ENCODE results near the gene NOP14. TPM values are rescaled to one million over a fixed set of nuclear protein-coding genes. Genes with fewer than 3 reads are reported as not detected.

NOP14 gene
- total RNA-seq, 1 experiment from 2014 or later, result 50.1 TPM

DNA sequence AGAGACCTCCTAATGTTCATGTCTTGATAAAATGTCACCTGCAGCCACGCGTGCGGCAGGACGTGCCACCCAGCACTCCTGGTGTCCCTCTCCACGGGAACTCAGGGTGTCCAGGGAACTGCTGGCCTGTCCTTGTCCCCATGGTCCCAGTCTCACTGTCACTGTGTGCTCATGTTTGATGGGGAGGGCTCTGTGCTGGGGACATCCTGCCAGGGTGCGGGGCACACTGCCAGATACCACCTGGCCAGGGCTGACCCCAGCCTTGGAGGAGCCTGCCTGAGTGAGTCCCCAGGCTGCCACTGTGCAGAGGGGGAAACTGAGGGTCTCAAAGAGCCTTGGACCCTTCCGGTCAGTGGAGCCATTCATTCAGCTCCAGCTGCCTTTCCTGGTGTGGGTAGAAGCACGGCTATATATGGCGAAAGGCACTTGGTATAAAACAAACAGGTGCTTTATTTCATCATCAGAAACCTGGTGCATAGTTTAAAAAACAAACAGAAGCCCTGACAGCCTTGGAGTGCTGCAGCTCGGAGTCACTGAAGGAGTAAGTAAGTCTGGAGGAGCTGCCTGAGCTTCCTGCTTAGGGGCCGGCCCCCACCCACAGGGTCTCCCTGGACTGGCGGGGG lies 33.0 kb downstream of the NOP14 start:
- Histone ChIP-seq H3K4ac (ENCODE audit: low read depth, low read length) (no peak overlapping the region), H3K14ac (ENCODE audit: insufficient read depth, low read length) (no peak overlapping the region; the same call in 1 of the 2 replicates), H3K79me2 (ENCODE audit: insufficient read depth, low read length) (no peaks in the 10 kb centered on the region), H2BK5ac (ENCODE audit: insufficient read length, low read length) (no peak overlapping the region), H3K9ac (ENCODE audit: extremely low read depth, insufficient read length, low read length) (no peak overlapping the region), H4K91ac (ENCODE audit: insufficient read length, low read depth, low read length) (no peak overlapping the region), H4K5ac (ENCODE audit: insufficient read length, low read depth, low read length) (no peak overlapping the region), H3K4me1 (ENCODE audit: insufficient read depth, low read length) (no peaks in the 10 kb centered on the region), H4K8ac (replicated peaks; ENCODE audit: insufficient read length, low read depth, low read length) (no peak overlapping the region), H2AK5ac (ENCODE audit: insufficient read length, low read length) (no peak overlapping the region), H4K20me1 (ENCODE audit: control insufficient read depth, insufficient read depth, insufficient read length) (peaks cover 2% of the 10 kb centered on the region), H2BK20ac (ENCODE audit: low read depth, low read length, poor library complexity, severe bottlenecking) (no peak overlapping the region), H3T11ph (ENCODE audit: low read length) (no peak overlapping the region), H2BK120ac (ENCODE audit: low read depth, low read length, poor library complexity, severe bottlenecking) (no peak overlapping the region), H3K56ac (ENCODE audit: insufficient read length, low read depth, low read length) (no peak overlapping the region), H2BK15ac (ENCODE audit: low read depth, low read length) (no peak overlapping the region), H3K18ac (ENCODE audit: insufficient read length, low read depth, low read length) (no peak overlapping the region), H3K27ac (ENCODE audit: insufficient read length, low read depth, low read length) (no peak overlapping the region), H3K23ac (ENCODE audit: insufficient read length, low read depth, low read length) (no peak overlapping the region), H3K23me2 (ENCODE audit: insufficient read length, low read depth, low read length, poor library complexity, severe bottlenecking) (peaks cover 7% of the 10 kb centered on the region), H3K4me2 (ENCODE audit: insufficient read depth, insufficient read length, low read length) (no peak overlapping the region), H3K79me1 (ENCODE audit: insufficient read depth, low read depth, low read length, poor library complexity, severe bottlenecking) (no peaks in the 10 kb centered on the region), H3K9me3 (ENCODE audit: control insufficient read depth, low read depth, low read length) (no peaks in the 10 kb centered on the region), H2AFZ (ENCODE audit: low read length) (no peak overlapping the region), H2BK12ac (ENCODE audit: insufficient read length, low read depth, low read length) (no peak overlapping the region), H3K27me3 (ENCODE audit: insufficient read depth, low read length) (no peaks in the 10 kb centered on the region)
- H3K27me3 Mint-ChIP-seq (ENCODE audit: low read depth), result no peaks in the 10 kb centered on the region; the same call in 1 of the 2 replicates
- TF ChIP-seq, protein P1, sequence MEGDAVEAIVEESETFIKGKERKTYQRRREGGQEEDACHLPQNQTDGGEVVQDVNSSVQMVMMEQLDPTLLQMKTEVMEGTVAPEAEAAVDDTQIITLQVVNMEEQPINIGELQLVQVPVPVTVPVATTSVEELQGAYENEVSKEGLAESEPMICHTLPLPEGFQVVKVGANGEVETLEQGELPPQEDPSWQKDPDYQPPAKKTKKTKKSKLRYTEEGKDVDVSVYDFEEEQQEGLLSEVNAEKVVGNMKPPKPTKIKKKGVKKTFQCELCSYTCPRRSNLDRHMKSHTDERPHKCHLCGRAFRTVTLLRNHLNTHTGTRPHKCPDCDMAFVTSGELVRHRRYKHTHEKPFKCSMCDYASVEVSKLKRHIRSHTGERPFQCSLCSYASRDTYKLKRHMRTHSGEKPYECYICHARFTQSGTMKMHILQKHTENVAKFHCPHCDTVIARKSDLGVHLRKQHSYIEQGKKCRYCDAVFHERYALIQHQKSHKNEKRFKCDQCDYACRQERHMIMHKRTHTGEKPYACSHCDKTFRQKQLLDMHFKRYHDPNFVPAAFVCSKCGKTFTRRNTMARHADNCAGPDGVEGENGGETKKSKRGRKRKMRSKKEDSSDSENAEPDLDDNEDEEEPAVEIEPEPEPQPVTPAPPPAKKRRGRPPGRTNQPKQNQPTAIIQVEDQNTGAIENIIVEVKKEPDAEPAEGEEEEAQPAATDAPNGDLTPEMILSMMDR (conservative IDR thresholded peaks at IDR 0.05), result no peak
- DNase-seq, result peak; percentile 20
- H3K36me3 Mint-ChIP-seq (ENCODE audit: insufficient read depth in 1 of 3, low read depth in 3 of 3), result peaks cover 31 to 64% (median 51%) of the 10 kb centered on the region in 3 experiments
- H3K27ac Mint-ChIP-seq, result peak overlapping the region in 2 of 3 experiments; percentile 40 to 72; a peak in 2 of 7 replicates
- H3K4me3 Mint-ChIP-seq, result no peak overlapping the region
- no CpG with 5 or more reads among the region's 12 CpGs for WGBS (ENCODE audit: extremely low coverage, insufficient read length, low lambda C conversion rate)
- no peaks in the 10 kb centered on the region for H3K9me3 Mint-ChIP-seq
- H3K4me1 Mint-ChIP-seq, result peaks cover 5 to 13% of the 10 kb centered on the region in 2 experiments

All from H9 (cell line).